ENCODE data around the gene XKR3.

DNA sequence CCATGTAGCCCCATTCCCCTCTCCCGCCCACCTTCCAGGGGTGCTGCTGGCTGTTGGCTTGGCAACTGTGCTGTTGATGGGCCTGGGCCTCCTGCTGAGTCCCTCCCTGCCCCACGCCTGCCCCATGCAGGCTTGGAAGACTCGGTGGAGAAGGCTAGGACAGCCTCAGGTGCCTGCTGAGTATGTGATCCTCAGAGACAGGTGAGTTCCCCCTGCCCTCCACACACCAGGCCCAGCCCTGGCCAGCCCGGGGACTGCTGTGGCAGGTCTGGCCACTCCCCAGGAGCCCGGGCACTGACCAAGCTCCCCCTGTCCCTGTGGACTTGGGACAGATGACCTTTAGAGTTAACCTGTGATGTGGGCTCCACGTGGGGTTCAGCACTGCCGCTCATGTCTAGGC, 20.7 kb upstream of the XKR3 start:
- no peak for TF ChIP-seq POLR2AphosphoS5 (IDR thresholded peaks at IDR 0.05; ENCODE audit: low read depth, low read length)
- TF ChIP-seq POLR2A (IDR thresholded peaks at IDR 0.05; ENCODE audit: low read depth, low read length), result no peak
- TF ChIP-seq TAF1 (IDR thresholded peaks at IDR 0.05; ENCODE audit: borderline replicate concordance, low read depth, low read length), result no peak
